ENCODE results near the gene PRLH. TPM values are rescaled to one million over a fixed set of nuclear protein-coding genes. Genes with fewer than 3 reads are reported as not detected.

Gene PRLH
- total and polyA plus RNA-seq, 2 of the 13 experiments (the other 11 are each of a cell fraction or from before 2014, with no cell fraction given): not detected

DNA sequence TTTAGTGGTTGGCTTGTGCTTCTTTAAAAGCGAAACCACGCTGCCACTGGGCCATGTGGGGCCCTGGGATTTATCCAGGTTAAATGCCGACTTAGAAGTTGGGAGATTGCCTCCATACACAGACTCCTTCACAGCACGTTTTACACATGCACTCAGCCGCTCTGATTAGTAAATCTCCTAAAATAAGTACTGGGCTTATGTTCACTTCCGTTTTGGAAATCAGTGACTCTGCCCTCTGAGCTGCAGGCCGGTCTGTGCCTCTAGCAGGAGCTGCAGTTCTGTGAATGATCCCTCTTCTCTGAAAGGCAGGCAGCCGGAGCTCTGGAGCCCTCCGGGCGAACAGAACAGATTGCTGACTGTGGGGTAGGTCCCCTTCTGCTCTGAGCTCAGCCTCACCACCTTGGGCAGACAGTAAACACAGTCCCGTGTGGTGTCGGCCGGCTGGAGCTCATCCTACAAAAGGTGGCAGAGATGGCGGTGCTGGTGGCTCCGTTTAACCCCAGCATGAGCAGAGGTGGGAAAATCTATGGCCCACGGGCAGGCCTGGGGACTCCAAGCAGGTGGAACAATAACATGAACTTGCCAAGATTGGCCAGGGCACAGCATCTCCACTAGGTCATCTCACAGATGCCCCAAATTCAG lies 34.0 kb downstream of the PRLH start (continued):
- TF ChIP-seq KAT2B (IDR thresholded peaks at IDR 0.05; ENCODE audit: borderline replicate concordance, low read depth, low read length) (no peak), SYNCRIP (IDR thresholded peaks at IDR 0.05; ENCODE audit: insufficient read depth, low read depth, low read length) (no peak), NR3C1 (CRISPR knock-in tag; IDR thresholded peaks at IDR 0.05) (no peak), HNRNPL (IDR thresholded peaks at IDR 0.05; ENCODE audit: low read depth, low read length) (no peak; the same call in 1 of the 2 replicates), ZNF766 (CRISPR knock-in tag; IDR thresholded peaks at IDR 0.05; ENCODE audit: borderline replicate concordance) (0 out of 2 replicates have a peak, but pooled peaks have one; percentile 22), ATAD3A (CRISPR knock-in tag; IDR thresholded peaks at IDR 0.05) (no peak), ZFP91 (CRISPR knock-in tag; IDR thresholded peaks at IDR 0.05; ENCODE audit: borderline replicate concordance) (peak; percentile 43; the same call in 1 of the 2 replicates), BRCA1 (CRISPR knock-in tag; IDR thresholded peaks at IDR 0.05) (peak; percentile 34; the same call in 1 of the 2 replicates), ZMAT3 (CRISPR knock-in tag; conservative IDR thresholded peaks at IDR 0.05) (peak; percentile 68; the same call in 1 of the 2 replicates), HOXA3 (CRISPR knock-in tag; IDR thresholded peaks at IDR 0.05) (peak; percentile 54; the same call in 1 of the 2 replicates), TGIF2 (CRISPR knock-in tag; IDR thresholded peaks at IDR 0.05) (no peak), MTERF4 (CRISPR knock-in tag; IDR thresholded peaks at IDR 0.05) (peak; percentile 72; the same call in 1 of the 2 replicates), ZFP1 (CRISPR knock-in tag; IDR thresholded peaks at IDR 0.05) (no peak), FIP1L1 (IDR thresholded peaks at IDR 0.05; ENCODE audit: borderline replicate concordance, insufficient read depth, low read depth, low read length) (no peak), FOXA1 (IDR thresholded peaks at IDR 0.05) (no peak), FOXA1 (CRISPR knock-in tag; IDR thresholded peaks at IDR 0.05) (0 out of 2 replicates have a peak, but pooled peaks have one; percentile 10)
- TF ChIP-seq, protein P1, sequence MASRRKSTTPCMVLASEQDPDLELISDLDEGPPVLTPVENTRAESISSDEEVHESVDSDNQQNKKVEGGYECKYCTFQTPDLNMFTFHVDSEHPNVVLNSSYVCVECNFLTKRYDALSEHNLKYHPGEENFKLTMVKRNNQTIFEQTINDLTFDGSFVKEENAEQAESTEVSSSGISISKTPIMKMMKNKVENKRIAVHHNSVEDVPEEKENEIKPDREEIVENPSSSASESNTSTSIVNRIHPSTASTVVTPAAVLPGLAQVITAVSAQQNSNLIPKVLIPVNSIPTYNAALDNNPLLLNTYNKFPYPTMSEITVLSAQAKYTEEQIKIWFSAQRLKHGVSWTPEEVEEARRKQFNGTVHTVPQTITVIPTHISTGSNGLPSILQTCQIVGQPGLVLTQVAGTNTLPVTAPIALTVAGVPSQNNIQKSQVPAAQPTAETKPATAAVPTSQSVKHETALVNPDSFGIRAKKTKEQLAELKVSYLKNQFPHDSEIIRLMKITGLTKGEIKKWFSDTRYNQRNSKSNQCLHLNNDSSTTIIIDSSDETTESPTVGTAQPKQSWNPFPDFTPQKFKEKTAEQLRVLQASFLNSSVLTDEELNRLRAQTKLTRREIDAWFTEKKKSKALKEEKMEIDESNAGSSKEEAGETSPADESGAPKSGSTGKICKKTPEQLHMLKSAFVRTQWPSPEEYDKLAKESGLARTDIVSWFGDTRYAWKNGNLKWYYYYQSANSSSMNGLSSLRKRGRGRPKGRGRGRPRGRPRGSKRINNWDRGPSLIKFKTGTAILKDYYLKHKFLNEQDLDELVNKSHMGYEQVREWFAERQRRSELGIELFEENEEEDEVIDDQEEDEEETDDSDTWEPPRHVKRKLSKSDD (CRISPR knock-in tag; IDR thresholded peaks at IDR 0.05; ENCODE audit: low read depth): 0 out of 2 replicates have a peak, but pooled peaks have one; percentile 25
- TF ChIP-seq, protein P2, sequence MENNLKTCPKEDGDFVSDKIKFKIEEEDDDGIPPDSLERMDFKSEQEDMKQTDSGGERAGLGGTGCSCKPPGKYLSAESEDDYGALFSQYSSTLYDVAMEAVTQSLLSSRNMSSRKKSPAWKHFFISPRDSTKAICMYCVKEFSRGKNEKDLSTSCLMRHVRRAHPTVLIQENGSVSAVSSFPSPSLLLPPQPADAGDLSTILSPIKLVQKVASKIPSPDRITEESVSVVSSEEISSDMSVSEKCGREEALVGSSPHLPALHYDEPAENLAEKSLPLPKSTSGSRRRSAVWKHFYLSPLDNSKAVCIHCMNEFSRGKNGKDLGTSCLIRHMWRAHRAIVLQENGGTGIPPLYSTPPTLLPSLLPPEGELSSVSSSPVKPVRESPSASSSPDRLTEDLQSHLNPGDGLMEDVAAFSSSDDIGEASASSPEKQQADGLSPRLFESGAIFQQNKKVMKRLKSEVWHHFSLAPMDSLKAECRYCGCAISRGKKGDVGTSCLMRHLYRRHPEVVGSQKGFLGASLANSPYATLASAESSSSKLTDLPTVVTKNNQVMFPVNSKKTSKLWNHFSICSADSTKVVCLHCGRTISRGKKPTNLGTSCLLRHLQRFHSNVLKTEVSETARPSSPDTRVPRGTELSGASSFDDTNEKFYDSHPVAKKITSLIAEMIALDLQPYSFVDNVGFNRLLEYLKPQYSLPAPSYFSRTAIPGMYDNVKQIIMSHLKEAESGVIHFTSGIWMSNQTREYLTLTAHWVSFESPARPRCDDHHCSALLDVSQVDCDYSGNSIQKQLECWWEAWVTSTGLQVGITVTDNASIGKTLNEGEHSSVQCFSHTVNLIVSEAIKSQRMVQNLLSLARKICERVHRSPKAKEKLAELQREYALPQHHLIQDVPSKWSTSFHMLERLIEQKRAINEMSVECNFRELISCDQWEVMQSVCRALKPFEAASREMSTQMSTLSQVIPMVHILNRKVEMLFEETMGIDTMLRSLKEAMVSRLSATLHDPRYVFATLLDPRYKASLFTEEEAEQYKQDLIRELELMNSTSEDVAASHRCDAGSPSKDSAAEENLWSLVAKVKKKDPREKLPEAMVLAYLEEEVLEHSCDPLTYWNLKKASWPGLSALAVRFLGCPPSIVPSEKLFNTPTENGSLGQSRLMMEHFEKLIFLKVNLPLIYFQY (CRISPR knock-in tag; IDR thresholded peaks at IDR 0.05; ENCODE audit: borderline replicate concordance): 0 out of 2 replicates have a peak, but pooled peaks have one; percentile 49
- TF ChIP-seq, protein P3, sequence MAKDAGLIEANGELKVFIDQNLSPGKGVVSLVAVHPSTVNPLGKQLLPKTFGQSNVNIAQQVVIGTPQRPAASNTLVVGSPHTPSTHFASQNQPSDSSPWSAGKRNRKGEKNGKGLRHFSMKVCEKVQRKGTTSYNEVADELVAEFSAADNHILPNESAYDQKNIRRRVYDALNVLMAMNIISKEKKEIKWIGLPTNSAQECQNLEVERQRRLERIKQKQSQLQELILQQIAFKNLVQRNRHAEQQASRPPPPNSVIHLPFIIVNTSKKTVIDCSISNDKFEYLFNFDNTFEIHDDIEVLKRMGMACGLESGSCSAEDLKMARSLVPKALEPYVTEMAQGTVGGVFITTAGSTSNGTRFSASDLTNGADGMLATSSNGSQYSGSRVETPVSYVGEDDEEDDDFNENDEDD (CRISPR knock-in tag; IDR thresholded peaks at IDR 0.05; ENCODE audit: borderline replicate concordance): peak; percentile 14; the same call in 1 of the 2 replicates
